ENCODE measurements around the gene ZBED4.
A peak's percentile ranks its signal among the peaks of the same experiment; 100 is the strongest.

Gene ZBED4

GRCh38 chr22:49915610-49916009 lies 62.0 kb downstream of the ZBED4 start:
- H3K4me3 ChIP-seq = no peak overlapping the region
- no peak overlapping the region for H3K27ac ChIP-seq
- no peaks in the 10 kb centered on the region for H3K27me3 ChIP-seq
- no peak for TF ChIP-seq CTCF (IDR thresholded peaks at IDR 0.05)
- H3K36me3 ChIP-seq = peaks cover 2 to 45% (median 28%) of the 10 kb centered on the region in 3 donors
- no peaks in the 10 kb centered on the region for H3K9me3 ChIP-seq
- intact Hi-C loops (cut with DNase I; ENCODE audit: low total_unique reads) = loop anchor here (5.0 kb wide), 1 partner anchor 63 kb away; the partner anchor contains the start of gene ZBED4
- DNase-seq = no peak
- peaks cover 0 to 32% (median 19%) of the 10 kb centered on the region in 4 donors for H3K4me1 ChIP-seq

- intact Hi-C loops (cut with DNase I; ENCODE audit: low total_unique reads) = loop anchor here (5.0 kb wide), 1 partner anchor 65 kb away; the partner anchor contains the start of gene ZBED4
- TF ChIP-seq CTCF (IDR thresholded peaks at IDR 0.05) = no peak
- H3K4me3 ChIP-seq = no peak overlapping the region
- H3K36me3 ChIP-seq = peaks cover 6 to 45% (median 34%) of the 10 kb centered on the region in 3 donors
- no peaks in the 10 kb centered on the region for H3K27me3 ChIP-seq
- peaks cover 0 to 32% (median 19%) of the 10 kb centered on the region in 4 donors for H3K4me1 ChIP-seq
- peak in 1 of 2 donors; percentile 60 for DNase-seq
- no peak overlapping the region for H3K27ac ChIP-seq
- no peaks in the 10 kb centered on the region for H3K9me3 ChIP-seq
Observed at GRCh38 chr22:49916831-49917230, 63.2 kb downstream of the ZBED4 start.

- peaks cover 6 to 42% (median 20%) of the 10 kb centered on the region in 3 donors for H3K36me3 ChIP-seq
- peaks cover 0 to 32% (median 19%) of the 10 kb centered on the region in 4 donors for H3K4me1 ChIP-seq
- H3K27me3 ChIP-seq = no peaks in the 10 kb centered on the region
- TF ChIP-seq CTCF (IDR thresholded peaks at IDR 0.05) = no peak
- peak within 1 kb of the TSS; percentile 66 to 69 for H3K4me3 ChIP-seq
- intact Hi-C loops (cut with DNase I; ENCODE audit: low total_unique reads) = loop anchor here (5.0 kb wide), 1 partner anchor 66 kb away; the partner anchor contains the start of gene ZBED4
- H3K9me3 ChIP-seq = no peaks in the 10 kb centered on the region
- H3K27ac ChIP-seq = peak within 1 kb of the TSS; percentile 87 to 95
- DNase-seq = peak; percentile 98 to 99
Observed at GRCh38 chr22:49917974-49918910, 64.6 kb downstream of the ZBED4 start, which contains the start of the genes ALG12 and CRELD2. Gene ALG12, minus strand, starts transcription at chr22:49918438. Its CDS starts 4,673 bp downstream, at chr22:49913765. Gene CRELD2, plus strand, starts transcription at chr22:49918634. Its CDS starts 136 bp downstream, at chr22:49918770.

GRCh38 chr22:49918911-49919881 lies 65.6 kb downstream of the ZBED4 start:
- H3K4me3 ChIP-seq = peak overlapping the region; percentile 66 to 69
- H3K27me3 ChIP-seq = no peaks in the 10 kb centered on the region
- no peak for TF ChIP-seq CTCF (IDR thresholded peaks at IDR 0.05)
- peaks cover 0 to 32% (median 19%) of the 10 kb centered on the region in 4 donors for H3K4me1 ChIP-seq
- no peaks in the 10 kb centered on the region for H3K9me3 ChIP-seq
- peak in 1 of 2 donors; percentile 69 for DNase-seq
- H3K27ac ChIP-seq = peak overlapping the region; percentile 87 to 95
- H3K36me3 ChIP-seq = peaks cover 6 to 44% (median 15%) of the 10 kb centered on the region in 3 donors
- intact Hi-C loops (cut with DNase I; ENCODE audit: low total_unique reads) = loop anchor here (5.0 kb wide), 1 partner anchor 67 kb away; the partner anchor contains the start of gene ZBED4

- intact Hi-C loops (cut with DNase I; ENCODE audit: low total_unique reads) = no loop called here
- no peak overlapping the region for H3K27ac ChIP-seq
- peaks cover 0 to 32% (median 19%) of the 10 kb centered on the region in 4 donors for H3K4me1 ChIP-seq
- no peaks in the 10 kb centered on the region for H3K9me3 ChIP-seq
- H3K36me3 ChIP-seq = peaks cover 6 to 54% (median 27%) of the 10 kb centered on the region in 3 donors
- H3K27me3 ChIP-seq = no peaks in the 10 kb centered on the region
- no peak for DNase-seq
- TF ChIP-seq CTCF (IDR thresholded peaks at IDR 0.05) = no peak
- H3K4me3 ChIP-seq = no peak overlapping the region
Observed at GRCh38 chr22:49920859-49921258, 67.2 kb downstream of the ZBED4 start.
